A549 (cell line): ENCODE measurements around the gene CCDC146. TPM values are rescaled to one million over a fixed set of nuclear protein-coding genes. Genes with fewer than 3 reads are reported as not detected.

Source experiments
- ATAC-seq, 2 experiments: fragments of 200-7000 bp in 1 of 2; fragments of >200 bp in 1 of 2; cut with Nextera tagmentation in 1 of 2; cut with Tn5 transposase in 1 of 2; 3 replicates each; pipeline versions ENCODE4 v1.8.0 to v1.9.1; 2018 to 2020; ENCODE audit warnings: mild to moderate bottlenecking in 1 of 2, moderate library complexity in 1 of 2
- CTCF ChIA-PET: fragments of 300-600 bp; sonication (Branson Sonifier 250); formaldehyde crosslinking; extraction: SDS; loops from one replicate; lab custom pipeline; 2021; ENCODE audit warnings: antibody characterized with exemption, inconsistent platforms; lab: Yijun Ruan, JAX
- POLR2A ChIA-PET: fragments of 350-600 bp; formaldehyde crosslinking; extraction: SDS; loops from one replicate; lab custom pipeline; 2021; ENCODE audit warnings: antibody characterized with exemption, inconsistent platforms; lab: Yijun Ruan, JAX
- DNase-seq, 2 experiments: peaks; one replicate each; pipeline versions ENCODE4 v3.0.0 to v3.0.0-alpha.2; 2011 to 2016; ENCODE audit warnings: low read depth in 1 of 2, low spot score in 1 of 2
- FAIRE-seq: peaks from 2 replicates; lab custom pipeline; 2011; peaks lifted over from hg19 to GRCh38; lab: Jason Lieb, UNC
- H3K27ac ChIP-seq, 2 experiments: fragments of >200 bp; sonication (Bioruptor Twin); formaldehyde crosslinking; 3 replicates each; pipeline ENCODE4 v1.5.1; 2016 to 2017
- H3K4me1 ChIP-seq: fragments of >200 bp; sonication (Bioruptor Twin); formaldehyde crosslinking; 3 replicates; pipeline ENCODE4 v1.6.1; 2016
- H3K4me2 ChIP-seq: fragments of >200 bp; sonication (Bioruptor Twin); formaldehyde crosslinking; 3 replicates; pipeline ENCODE4 v1.6.1; 2016
- H3K4me3 ChIP-seq: fragments of >200 bp; sonication (Bioruptor Twin); formaldehyde crosslinking; 3 replicates; pipeline ENCODE4 v1.5.1; 2016
- H3K9me3 ChIP-seq: fragments of >200 bp; sonication (Bioruptor Twin); formaldehyde crosslinking; 3 replicates; pipeline ENCODE4 v1.6.1; 2016
- BHLHE40 ChIP-seq: IDR thresholded peaks from 2 replicates; pipeline ENCODE4 v1.6.1; 2012; ENCODE audit warnings: low read depth, low read length, inconsistent platforms
- CBX2 ChIP-seq: fragments of 200-600 bp; sonication (generic); IDR thresholded peaks from 2 replicates; pipeline ENCODE4 v1.6.1; 2016; ENCODE audit warnings: low read depth, mild to moderate bottlenecking, borderline replicate concordance
- CHD2 ChIP-seq: fragments of 150-350 bp; IDR thresholded peaks from 2 replicates; pipeline ENCODE4 v1.6.1; 2014; ENCODE audit warnings: low read length; ENCODE audit not compliant: partially characterized antibody
- CHD4 ChIP-seq: fragments of 200-600 bp; sonication (generic); IDR thresholded peaks from 2 replicates; pipeline ENCODE4 v1.6.1; 2016; ENCODE audit warnings: antibody characterized with exemption, mild to moderate bottlenecking, borderline replicate concordance
- EHF ChIP-seq: fragments of 250-450 bp; sonication (Bioruptor Pico); IDR thresholded peaks from 2 replicates; pipeline ENCODE4 v1.5.0; 2020; ENCODE audit warnings: mild to moderate bottlenecking
- EHMT2 ChIP-seq: fragments of 200-600 bp; sonication (generic); IDR thresholded peaks from 2 replicates; pipeline ENCODE4 v1.6.1; 2016; ENCODE audit warnings: antibody characterized with exemption, low read depth, mild to moderate bottlenecking, moderate library complexity
- EP300 ChIP-seq, 2 experiments: fragments of >200 bp; sonication (Bioruptor Twin); formaldehyde crosslinking; IDR thresholded peaks; 2 replicates in 1 of 2; 3 replicates in 1 of 2; pipeline ENCODE4 v1.6.1; 2016 to 2017
- FOSB ChIP-seq: fragments of 250-450 bp; sonication (Bioruptor Pico); IDR thresholded peaks from 2 replicates; pipeline ENCODE4 v1.5.0; 2020; ENCODE audit warnings: mild to moderate bottlenecking, moderate library complexity
- FOSL2 ChIP-seq, 2 experiments: fragments of 450-650 bp in 1 of 2; fragments of >200 bp in 1 of 2; sonication (Bioruptor Twin) in 1 of 2; formaldehyde crosslinking; IDR thresholded peaks; 2 replicates each; pipeline versions ENCODE4 v1.5.0 to v1.6.1; 2016 to 2020; ENCODE audit warnings: mild to moderate bottlenecking in 1 of 2, moderate library complexity in 1 of 2
- HOXA7 ChIP-seq: fragments of 250-450 bp; sonication (Bioruptor Pico); IDR thresholded peaks from 2 replicates; pipeline ENCODE4 v1.5.0; 2020; ENCODE audit warnings: mild to moderate bottlenecking, moderate library complexity
- JUN ChIP-seq, 2 experiments: fragments of >200 bp; sonication (Bioruptor Twin); formaldehyde crosslinking; IDR thresholded peaks; 2 replicates in 1 of 2; 3 replicates in 1 of 2; pipeline ENCODE4 v1.6.1; 2016 to 2017
- JUNB ChIP-seq: fragments of >200 bp; sonication (Bioruptor Twin); formaldehyde crosslinking; IDR thresholded peaks from 2 replicates; pipeline ENCODE4 v1.6.1; 2016
- KDM1A ChIP-seq: fragments of 200-600 bp; sonication (generic); IDR thresholded peaks from 2 replicates; pipeline ENCODE4 v1.6.1; 2016; ENCODE audit warnings: low read depth, mild to moderate bottlenecking
- MAFK ChIP-seq: fragments of 450-650 bp; IDR thresholded peaks from 2 replicates; pipeline ENCODE4 v1.6.1; 2014; ENCODE audit not compliant: partially characterized antibody
- MYC ChIP-seq: IDR thresholded peaks from 2 replicates; pipeline ENCODE4 v1.6.1; 2012; ENCODE audit warnings: mild to moderate bottlenecking, inconsistent platforms, low read length, improper control_type of control experiment, borderline replicate concordance
- NPAS2 ChIP-seq: fragments of 250-450 bp; sonication (Bioruptor Pico); IDR thresholded peaks from 2 replicates; pipeline ENCODE4 v1.8.0; 2022; ENCODE audit warnings: mild to moderate bottlenecking, moderate library complexity, borderline replicate concordance
- SMC3 ChIP-seq: fragments of >200 bp; sonication (Bioruptor Twin); formaldehyde crosslinking; IDR thresholded peaks from 3 replicates; pipeline ENCODE4 v1.6.1; 2018; ENCODE audit warnings: inconsistent platforms
- SREBF2 ChIP-seq: fragments of 450-650 bp; IDR thresholded peaks from 2 replicates; pipeline ENCODE4 v1.6.1; 2014; ENCODE audit warnings: mild to moderate bottlenecking, moderate library complexity
- TP53 ChIP-seq: fragments of 250-450 bp; sonication (Bioruptor Pico); IDR thresholded peaks from 2 replicates; pipeline ENCODE4 v1.5.0; 2021; ENCODE audit warnings: mild to moderate bottlenecking, moderate library complexity
- ZC3H11A ChIP-seq: fragments of 450-650 bp; IDR thresholded peaks from 2 replicates; pipeline ENCODE4 v1.6.1; 2014; ENCODE audit warnings: antibody characterized with exemption, mild to moderate bottlenecking
- ZFP36 ChIP-seq: fragments of 450-650 bp; IDR thresholded peaks from 2 replicates; pipeline ENCODE4 v1.6.1; 2014; ENCODE audit warnings: borderline replicate concordance; ENCODE audit not compliant: partially characterized antibody
- ZNF302 ChIP-seq: fragments of 250-450 bp; sonication (Bioruptor Pico); IDR thresholded peaks from 2 replicates; pipeline ENCODE4 v1.9.0; 2021; ENCODE audit warnings: inconsistent platforms, mild to moderate bottlenecking, moderate library complexity
- WGBS: methylation state at CpG from one replicate; pipeline ENCODE4 v1.1.6; 2017; ENCODE audit errors: missing lambda C conversion rate; 5-methylcytosine and 5-hydroxymethylcytosine counted together
- polyA plus RNA-seq, 4 experiments: library from polyadenylated mRNA; depleted of rRNA in 3 of 4; stranded (reverse); fragments of >200 nt; fragmentation: RNase III in 1 of 4; extraction: RNeasy Plus Mini Kit Qiagen cat#74134 plus additional on column Dnase treatment in 1 of 4; gene quantifications; 2 replicates in 3 of 4; 3 replicates in 1 of 4; pipeline ENCODE4 v1.2.3, GENCODE V29; 2011 to 2017
- TF ChIP-seq, protein P1 (sequence below): fragments of 150-350 bp; IDR thresholded peaks from 2 replicates; pipeline ENCODE4 v1.6.1; 2014; ENCODE audit warnings: low read depth, mild to moderate bottlenecking, low read length
- TF ChIP-seq, protein P2 (sequence below): IDR thresholded peaks from 2 replicates; pipeline ENCODE4 v1.6.1; 2012; ENCODE audit warnings: low read depth, borderline replicate concordance
- TF ChIP-seq, protein P3 (sequence below): fragments of >200 bp; sonication (Bioruptor Twin); formaldehyde crosslinking; IDR thresholded peaks from 2 replicates; pipeline ENCODE4 v1.6.1; 2016
- TF ChIP-seq, protein P4 (sequence below): fragments of >200 bp; sonication (Bioruptor Twin); formaldehyde crosslinking; IDR thresholded peaks from 3 replicates; pipeline ENCODE4 v1.5.1; 2016
- TF ChIP-seq, protein P5 (sequence below): IDR thresholded peaks from 2 replicates; pipeline ENCODE4 v1.6.1; 2012

Gene CCDC146
- polyA plus RNA-seq, 2 of the 4 experiments (the other 2 are of a cell fraction) = 1.4 to 3.4 TPM

DNA sequence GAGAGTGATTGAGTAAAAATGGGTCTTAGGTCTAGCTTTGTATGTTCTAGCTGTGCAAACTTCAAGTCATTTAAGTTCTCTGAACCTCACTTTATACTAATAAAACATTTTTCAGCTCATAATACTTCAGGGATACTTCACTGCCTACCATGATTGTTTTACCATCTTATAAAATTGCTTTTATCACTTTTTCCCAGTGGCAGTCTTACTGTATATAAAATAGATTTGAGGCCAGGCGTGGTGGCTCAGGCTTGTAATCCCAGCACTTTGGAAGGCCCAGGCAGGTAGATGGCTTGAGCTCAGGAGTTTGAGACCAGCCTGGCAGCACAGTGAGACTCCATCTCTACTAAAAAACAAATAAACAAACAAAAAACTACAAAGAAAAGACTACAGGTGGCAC is 59.8 kb downstream of the CCDC146 start:
- FAIRE-seq (no peak), DNase-seq (no peak), ATAC-seq (no peak)
- ChIA-PET POLR2A (no interaction called here), CTCF (interaction anchor here (1.3 kb wide), 1 partner anchor 150 kb away, joined by 3 read pairs; no protein-coding TSS in a partner anchor)
- TF ChIP-seq ZNF302 (CRISPR knock-in tag) (no peak), KDM1A (no peak), HOXA7 (no peak), TP53 (CRISPR knock-in tag) (no peak), MAFK (no peak), BHLHE40 (no peak), FOSL2 (IDR thresholded peaks at IDR 0.05) (no peak), FOSL2 (CRISPR knock-in tag; IDR thresholded peaks at IDR 0.05) (no peak), MYC (no peak), SMC3 (no peak), EHF (CRISPR knock-in tag) (no peak), ZFP36 (no peak)
- TF ChIP-seq, protein P1, sequence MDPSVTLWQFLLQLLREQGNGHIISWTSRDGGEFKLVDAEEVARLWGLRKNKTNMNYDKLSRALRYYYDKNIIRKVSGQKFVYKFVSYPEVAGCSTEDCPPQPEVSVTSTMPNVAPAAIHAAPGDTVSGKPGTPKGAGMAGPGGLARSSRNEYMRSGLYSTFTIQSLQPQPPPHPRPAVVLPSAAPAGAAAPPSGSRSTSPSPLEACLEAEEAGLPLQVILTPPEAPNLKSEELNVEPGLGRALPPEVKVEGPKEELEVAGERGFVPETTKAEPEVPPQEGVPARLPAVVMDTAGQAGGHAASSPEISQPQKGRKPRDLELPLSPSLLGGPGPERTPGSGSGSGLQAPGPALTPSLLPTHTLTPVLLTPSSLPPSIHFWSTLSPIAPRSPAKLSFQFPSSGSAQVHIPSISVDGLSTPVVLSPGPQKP = no peak
- TF ChIP-seq, protein P2, sequence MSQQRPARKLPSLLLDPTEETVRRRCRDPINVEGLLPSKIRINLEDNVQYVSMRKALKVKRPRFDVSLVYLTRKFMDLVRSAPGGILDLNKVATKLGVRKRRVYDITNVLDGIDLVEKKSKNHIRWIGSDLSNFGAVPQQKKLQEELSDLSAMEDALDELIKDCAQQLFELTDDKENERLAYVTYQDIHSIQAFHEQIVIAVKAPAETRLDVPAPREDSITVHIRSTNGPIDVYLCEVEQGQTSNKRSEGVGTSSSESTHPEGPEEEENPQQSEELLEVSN = no peak
- TF ChIP-seq, protein P3, sequence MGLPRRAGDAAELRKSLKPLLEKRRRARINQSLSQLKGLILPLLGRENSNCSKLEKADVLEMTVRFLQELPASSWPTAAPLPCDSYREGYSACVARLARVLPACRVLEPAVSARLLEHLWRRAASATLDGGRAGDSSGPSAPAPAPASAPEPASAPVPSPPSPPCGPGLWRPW = no peak
- Histone ChIP-seq H3K9me3 (no peaks in the 10 kb centered on the region), H3K4me2 (no peak overlapping the region), H3K27ac (no peak overlapping the region), H3K4me1 (no peaks in the 10 kb centered on the region), H3K4me3 (no peak overlapping the region)
- 91% methylated on average over 1 of the region's 1 CpG for WGBS

DNA sequence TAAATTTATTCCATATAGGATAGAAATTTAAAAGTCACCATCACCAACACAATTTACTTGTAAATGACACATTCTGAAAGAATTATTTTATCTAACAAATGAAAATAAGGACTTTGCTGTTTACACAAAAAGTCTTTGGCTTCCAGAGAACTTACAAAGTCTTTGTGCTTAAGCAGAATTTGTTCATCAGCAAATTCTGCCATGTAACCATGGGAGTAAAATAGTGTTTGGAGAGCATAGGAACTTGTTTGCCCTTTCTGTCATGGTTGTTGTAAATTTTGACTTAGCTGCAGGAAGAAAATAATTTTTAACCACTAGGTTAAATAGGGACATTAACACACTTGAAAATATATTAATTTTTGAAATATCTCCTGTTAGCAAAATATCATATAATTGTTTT is 62.0 kb downstream of the CCDC146 start:
- H3K27ac ChIP-seq = no peak overlapping the region
- no peaks in the 10 kb centered on the region for H3K4me1 ChIP-seq
- FAIRE-seq (no peak), DNase-seq (no peak), ATAC-seq (no peak)
- H3K9me3 ChIP-seq = no peaks in the 10 kb centered on the region
- CTCF ChIA-PET = no interaction called here
- POLR2A ChIA-PET = no interaction called here
- no peak for TF ChIP-seq JUN (IDR thresholded peaks at IDR 0.05)
- TF ChIP-seq ZC3H11A = no peak
- H3K4me3 ChIP-seq = no peak overlapping the region
- H3K4me2 ChIP-seq = no peak overlapping the region

DNA sequence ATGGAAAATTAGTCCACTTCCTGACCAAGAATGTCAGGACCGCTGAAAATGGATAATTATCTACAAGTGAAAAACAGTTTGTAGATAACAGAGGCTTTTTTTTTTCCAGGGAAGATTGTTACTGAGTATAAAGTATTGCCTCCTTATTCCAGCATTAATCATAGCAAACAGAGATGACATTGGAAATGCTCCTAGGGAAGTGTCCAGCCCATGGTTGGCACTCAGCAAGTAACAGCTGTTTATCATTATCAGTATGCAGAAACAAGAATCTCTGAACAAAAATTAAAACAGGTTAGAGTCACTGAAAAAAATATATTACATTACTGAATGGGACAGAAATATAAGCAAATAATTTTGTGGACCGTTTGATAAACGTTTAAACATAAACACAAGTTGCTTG is 62.6 kb downstream of the CCDC146 start:
- FAIRE-seq = no peak
- no peak for ATAC-seq
- TF ChIP-seq CHD2 = no peak
- no peak for TF ChIP-seq CBX2
- TF ChIP-seq EP300 (IDR thresholded peaks at IDR 0.05) = no peak
- TF ChIP-seq FOSB (CRISPR knock-in tag) = no peak
- TF ChIP-seq, protein P4, sequence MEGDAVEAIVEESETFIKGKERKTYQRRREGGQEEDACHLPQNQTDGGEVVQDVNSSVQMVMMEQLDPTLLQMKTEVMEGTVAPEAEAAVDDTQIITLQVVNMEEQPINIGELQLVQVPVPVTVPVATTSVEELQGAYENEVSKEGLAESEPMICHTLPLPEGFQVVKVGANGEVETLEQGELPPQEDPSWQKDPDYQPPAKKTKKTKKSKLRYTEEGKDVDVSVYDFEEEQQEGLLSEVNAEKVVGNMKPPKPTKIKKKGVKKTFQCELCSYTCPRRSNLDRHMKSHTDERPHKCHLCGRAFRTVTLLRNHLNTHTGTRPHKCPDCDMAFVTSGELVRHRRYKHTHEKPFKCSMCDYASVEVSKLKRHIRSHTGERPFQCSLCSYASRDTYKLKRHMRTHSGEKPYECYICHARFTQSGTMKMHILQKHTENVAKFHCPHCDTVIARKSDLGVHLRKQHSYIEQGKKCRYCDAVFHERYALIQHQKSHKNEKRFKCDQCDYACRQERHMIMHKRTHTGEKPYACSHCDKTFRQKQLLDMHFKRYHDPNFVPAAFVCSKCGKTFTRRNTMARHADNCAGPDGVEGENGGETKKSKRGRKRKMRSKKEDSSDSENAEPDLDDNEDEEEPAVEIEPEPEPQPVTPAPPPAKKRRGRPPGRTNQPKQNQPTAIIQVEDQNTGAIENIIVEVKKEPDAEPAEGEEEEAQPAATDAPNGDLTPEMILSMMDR = no peak
- TF ChIP-seq MYC = no peak
- TF ChIP-seq ZC3H11A = no peak
- TF ChIP-seq, protein P1 = no peak
- TF ChIP-seq, protein P3 = no peak
- TF ChIP-seq, protein P5, sequence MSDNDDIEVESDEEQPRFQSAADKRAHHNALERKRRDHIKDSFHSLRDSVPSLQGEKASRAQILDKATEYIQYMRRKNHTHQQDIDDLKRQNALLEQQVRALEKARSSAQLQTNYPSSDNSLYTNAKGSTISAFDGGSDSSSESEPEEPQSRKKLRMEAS = no peak
- no peak for TF ChIP-seq SMC3
- no peak for TF ChIP-seq EHMT2
- TF ChIP-seq NPAS2 (CRISPR knock-in tag) = no peak
- no peak for TF ChIP-seq SREBF2
- no peak for TF ChIP-seq JUNB
- TF ChIP-seq CHD4 = no peak
- TF ChIP-seq, all 56 proteins: peak for 0
- no peak overlapping the region for H3K4me2 ChIP-seq
- H3K4me3 ChIP-seq = no peak overlapping the region
- H3K4me1 ChIP-seq = no peaks in the 10 kb centered on the region
- WGBS = 71% methylated on average over 3 of the region's 3 CpGs
- CTCF ChIA-PET = no interaction called here
- no peaks in the 10 kb centered on the region for H3K9me3 ChIP-seq
- H3K27ac ChIP-seq = no peak overlapping the region
- POLR2A ChIA-PET = no interaction called here
- no peak for DNase-seq
